Measurements from ENCODE around the gene HORMAD1.

DNA sequence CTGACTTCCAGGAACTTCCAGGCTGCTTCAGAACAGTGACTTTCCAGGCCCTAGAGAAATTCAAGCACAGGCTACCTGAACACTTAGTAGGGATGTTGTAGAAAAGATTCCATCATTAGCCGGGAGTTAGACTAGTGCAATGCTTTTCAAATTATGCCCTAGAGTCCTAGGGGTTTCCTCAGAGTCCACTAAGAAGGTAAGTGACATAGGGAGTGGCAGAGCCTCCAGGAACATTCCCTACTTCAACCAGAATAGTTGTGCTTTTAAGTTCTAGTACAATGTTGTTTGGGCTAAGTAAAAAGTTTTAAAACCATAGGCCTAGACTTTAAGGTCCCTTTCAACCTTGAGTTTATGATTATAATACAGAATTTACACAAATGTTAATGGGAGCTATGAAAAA, 14.6 kb downstream of the HORMAD1 start:
- TF ChIP-seq RFX5 (IDR thresholded peaks at IDR 0.05; ENCODE audit: low read length) (no peak), TAF1 (IDR thresholded peaks at IDR 0.05; ENCODE audit: borderline replicate concordance, low read depth, low read length) (no peak), RCOR1 (IDR thresholded peaks at IDR 0.05; ENCODE audit: low read length) (no peak), JUND (IDR thresholded peaks at IDR 0.05) (no peak), RAD21 (IDR thresholded peaks at IDR 0.05; ENCODE audit: low read length) (no peak), ELF1 (IDR thresholded peaks at IDR 0.05) (no peak), TCF12 (IDR thresholded peaks at IDR 0.05) (no peak), POLR2AphosphoS5 (IDR thresholded peaks at IDR 0.05; ENCODE audit: low read depth, low read length) (no peak), CHD2 (IDR thresholded peaks at IDR 0.05; ENCODE audit: low read length, partially characterized antibody) (no peak), FOSL2 (IDR thresholded peaks at IDR 0.05; ENCODE audit: borderline replicate concordance, low read depth) (no peak)
- TF ChIP-seq, protein P1, sequence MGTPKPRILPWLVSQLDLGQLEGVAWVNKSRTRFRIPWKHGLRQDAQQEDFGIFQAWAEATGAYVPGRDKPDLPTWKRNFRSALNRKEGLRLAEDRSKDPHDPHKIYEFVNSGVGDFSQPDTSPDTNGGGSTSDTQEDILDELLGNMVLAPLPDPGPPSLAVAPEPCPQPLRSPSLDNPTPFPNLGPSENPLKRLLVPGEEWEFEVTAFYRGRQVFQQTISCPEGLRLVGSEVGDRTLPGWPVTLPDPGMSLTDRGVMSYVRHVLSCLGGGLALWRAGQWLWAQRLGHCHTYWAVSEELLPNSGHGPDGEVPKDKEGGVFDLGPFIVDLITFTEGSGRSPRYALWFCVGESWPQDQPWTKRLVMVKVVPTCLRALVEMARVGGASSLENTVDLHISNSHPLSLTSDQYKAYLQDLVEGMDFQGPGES (IDR thresholded peaks at IDR 0.05; ENCODE audit: low read depth, low read length) = no peak
- TF ChIP-seq, protein P2, sequence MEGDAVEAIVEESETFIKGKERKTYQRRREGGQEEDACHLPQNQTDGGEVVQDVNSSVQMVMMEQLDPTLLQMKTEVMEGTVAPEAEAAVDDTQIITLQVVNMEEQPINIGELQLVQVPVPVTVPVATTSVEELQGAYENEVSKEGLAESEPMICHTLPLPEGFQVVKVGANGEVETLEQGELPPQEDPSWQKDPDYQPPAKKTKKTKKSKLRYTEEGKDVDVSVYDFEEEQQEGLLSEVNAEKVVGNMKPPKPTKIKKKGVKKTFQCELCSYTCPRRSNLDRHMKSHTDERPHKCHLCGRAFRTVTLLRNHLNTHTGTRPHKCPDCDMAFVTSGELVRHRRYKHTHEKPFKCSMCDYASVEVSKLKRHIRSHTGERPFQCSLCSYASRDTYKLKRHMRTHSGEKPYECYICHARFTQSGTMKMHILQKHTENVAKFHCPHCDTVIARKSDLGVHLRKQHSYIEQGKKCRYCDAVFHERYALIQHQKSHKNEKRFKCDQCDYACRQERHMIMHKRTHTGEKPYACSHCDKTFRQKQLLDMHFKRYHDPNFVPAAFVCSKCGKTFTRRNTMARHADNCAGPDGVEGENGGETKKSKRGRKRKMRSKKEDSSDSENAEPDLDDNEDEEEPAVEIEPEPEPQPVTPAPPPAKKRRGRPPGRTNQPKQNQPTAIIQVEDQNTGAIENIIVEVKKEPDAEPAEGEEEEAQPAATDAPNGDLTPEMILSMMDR (IDR thresholded peaks at IDR 0.05) = no peak
- TF ChIP-seq, protein P3, sequence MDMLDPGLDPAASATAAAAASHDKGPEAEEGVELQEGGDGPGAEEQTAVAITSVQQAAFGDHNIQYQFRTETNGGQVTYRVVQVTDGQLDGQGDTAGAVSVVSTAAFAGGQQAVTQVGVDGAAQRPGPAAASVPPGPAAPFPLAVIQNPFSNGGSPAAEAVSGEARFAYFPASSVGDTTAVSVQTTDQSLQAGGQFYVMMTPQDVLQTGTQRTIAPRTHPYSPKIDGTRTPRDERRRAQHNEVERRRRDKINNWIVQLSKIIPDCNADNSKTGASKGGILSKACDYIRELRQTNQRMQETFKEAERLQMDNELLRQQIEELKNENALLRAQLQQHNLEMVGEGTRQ (IDR thresholded peaks at IDR 0.05; ENCODE audit: borderline replicate concordance, low read depth, low read length) = no peak

Data from SK-N-SH (cell line).